ACC112 (cell line): Measurements from ENCODE around the gene TCOF1.

ENCODE experiments used
- H2AFZ ChIP-seq: fragments of 200-600 bp; sonication (generic); one replicate; pipeline ENCODE4 v1.6.0; 2017; ENCODE audit warnings: antibody characterized with exemption, low read length; ENCODE audit not compliant: unreplicated experiment
- H3K27ac ChIP-seq: fragments of 200-600 bp; sonication (generic); 2 replicates; pipeline ENCODE4 v1.5.1; 2014; ENCODE audit warnings: low read depth, mild to moderate bottlenecking, antibody characterized with exemption, low read length, moderate library complexity
- H3K27me3 ChIP-seq: fragments of 200-600 bp; sonication (generic); 2 replicates; pipeline ENCODE4 v1.6.1; 2014; ENCODE audit warnings: mild to moderate bottlenecking, antibody characterized with exemption, low read length, moderate library complexity, mixed read lengths; ENCODE audit not compliant: insufficient read depth
- H3K36me3 ChIP-seq: fragments of 200-600 bp; sonication (generic); 2 replicates; pipeline ENCODE4 v1.6.1; 2016; ENCODE audit warnings: mild to moderate bottlenecking, antibody characterized with exemption, low read length, moderate library complexity, mixed read lengths; ENCODE audit not compliant: insufficient read depth
- H3K4me1 ChIP-seq: fragments of 200-600 bp; sonication (generic); one replicate; pipeline ENCODE4 v1.6.1; 2016; ENCODE audit warnings: low read length, mixed read lengths; ENCODE audit not compliant: insufficient read depth, unreplicated experiment, control insufficient read depth
- H3K4me3 ChIP-seq: fragments of 200-600 bp; sonication (generic); 2 replicates; pipeline ENCODE4 v1.5.1; 2014; ENCODE audit warnings: mild to moderate bottlenecking, low read depth, low read length
- H3K79me2 ChIP-seq: fragments of 200-600 bp; sonication (generic); one replicate; pipeline ENCODE4 v1.6.0; 2016; ENCODE audit warnings: low read length; ENCODE audit not compliant: control insufficient read depth, unreplicated experiment, insufficient read depth

TCOF1 gene

GRCh38 chr5:150326707-150327106 lies 30.8 kb upstream of the TCOF1 start:
- Histone ChIP-seq H3K4me3 (no peak overlapping the region), H3K36me3 (no peaks in the 10 kb centered on the region), H3K79me2 (no peaks in the 10 kb centered on the region), H3K4me1 (peaks cover 8% of the 10 kb centered on the region), H3K27ac (no peak overlapping the region), H3K27me3 (no peaks in the 10 kb centered on the region), H2AFZ (no peak overlapping the region)

- H3K36me3 ChIP-seq = no peaks in the 10 kb centered on the region
- no peak overlapping the region for H3K27ac ChIP-seq
- H3K4me3 ChIP-seq = no peak overlapping the region
- H3K27me3 ChIP-seq = no peaks in the 10 kb centered on the region
- no peak overlapping the region for H2AFZ ChIP-seq
- H3K4me1 ChIP-seq = peaks cover 3% of the 10 kb centered on the region
- H3K79me2 ChIP-seq = no peaks in the 10 kb centered on the region
Measured at GRCh38 chr5:150327139-150327538, 30.4 kb upstream of the TCOF1 start.

GRCh38 chr5:150328515-150328914 lies 29.0 kb upstream of the TCOF1 start:
- H3K4me1 ChIP-seq = no peaks in the 10 kb centered on the region

GRCh38 chr5:150329038-150329437 lies 28.5 kb upstream of the TCOF1 start:
- Histone ChIP-seq H3K27ac (no peak overlapping the region), H3K4me3 (no peak overlapping the region), H2AFZ (no peak overlapping the region), H3K4me1 (no peaks in the 10 kb centered on the region), H3K27me3 (no peaks in the 10 kb centered on the region), H3K79me2 (no peaks in the 10 kb centered on the region), H3K36me3 (no peaks in the 10 kb centered on the region)

More at GRCh38 chr5:150328515-150328914, 29.0 kb upstream of the TCOF1 start:
- Histone ChIP-seq H3K79me2 (no peaks in the 10 kb centered on the region), H3K36me3 (no peaks in the 10 kb centered on the region), H3K27ac (no peak overlapping the region), H3K27me3 (no peaks in the 10 kb centered on the region), H3K4me3 (no peak overlapping the region), H2AFZ (no peak overlapping the region)

GRCh38 chr5:150329881-150330876 lies 27.3 kb upstream of the TCOF1 start:
- Histone ChIP-seq H3K36me3 (no peaks in the 10 kb centered on the region), H2AFZ (no peak overlapping the region), H3K4me1 (no peaks in the 10 kb centered on the region), H3K27me3 (no peaks in the 10 kb centered on the region), H3K79me2 (no peaks in the 10 kb centered on the region), H3K27ac (no peak overlapping the region), H3K4me3 (no peak overlapping the region)

GRCh38 chr5:150333400-150333799 lies 24.1 kb upstream of the TCOF1 start:
- Histone ChIP-seq H3K79me2 (no peaks in the 10 kb centered on the region), H2AFZ (no peak overlapping the region), H3K27me3 (no peaks in the 10 kb centered on the region), H3K4me1 (no peaks in the 10 kb centered on the region), H3K4me3 (no peak overlapping the region), H3K27ac (no peak overlapping the region), H3K36me3 (no peaks in the 10 kb centered on the region)

- no peaks in the 10 kb centered on the region for H3K36me3 ChIP-seq
- H2AFZ ChIP-seq = no peak overlapping the region
- no peaks in the 10 kb centered on the region for H3K27me3 ChIP-seq
- no peak overlapping the region for H3K27ac ChIP-seq
- no peaks in the 10 kb centered on the region for H3K4me1 ChIP-seq
- no peaks in the 10 kb centered on the region for H3K79me2 ChIP-seq
- no peak overlapping the region for H3K4me3 ChIP-seq
Measured at GRCh38 chr5:150335778-150336177, 21.7 kb upstream of the TCOF1 start.

- Histone ChIP-seq H3K79me2 (no peaks in the 10 kb centered on the region), H3K27ac (no peak overlapping the region), H3K4me1 (no peaks in the 10 kb centered on the region), H2AFZ (no peak overlapping the region), H3K4me3 (no peak overlapping the region), H3K27me3 (no peaks in the 10 kb centered on the region), H3K36me3 (no peaks in the 10 kb centered on the region)
Measured at GRCh38 chr5:150338546-150338945, 19.0 kb upstream of the TCOF1 start.

- H2AFZ ChIP-seq = no peak overlapping the region
Measured at GRCh38 chr5:150339165-150339564, 18.3 kb upstream of the TCOF1 start.

GRCh38 chr5:150339841-150340240 lies 17.7 kb upstream of the TCOF1 start:
- Histone ChIP-seq H3K4me1 (no peaks in the 10 kb centered on the region), H3K27ac (no peak overlapping the region), H3K36me3 (no peaks in the 10 kb centered on the region), H3K79me2 (no peaks in the 10 kb centered on the region), H2AFZ (no peak overlapping the region), H3K4me3 (no peak overlapping the region), H3K27me3 (no peaks in the 10 kb centered on the region)

More at GRCh38 chr5:150339165-150339564, 18.3 kb upstream of the TCOF1 start:
- Histone ChIP-seq H3K36me3 (no peaks in the 10 kb centered on the region), H3K79me2 (no peaks in the 10 kb centered on the region), H3K27ac (no peak overlapping the region), H3K27me3 (no peaks in the 10 kb centered on the region), H3K4me3 (no peak overlapping the region), H3K4me1 (no peaks in the 10 kb centered on the region)
